Liver (tissue), 9 donors: ENCODE data around the gene IL11RA. TPM values are rescaled to one million over a fixed set of nuclear protein-coding genes. Genes with fewer than 3 reads are reported as not detected.
A peak's percentile ranks its signal among the peaks of the same experiment; 100 is the strongest.

Experiments used
- DNase-seq: peaks from one replicate; pipeline ENCODE4 v3.0.0-alpha.2; 2017; ENCODE audit warnings: low spot score
- H3K27ac ChIP-seq, 2 donors: one replicate each; pipeline ENCODE4 v1.7.0; 2013; ENCODE audit warnings: inconsistent platforms in 2 of 2, low read length in 2 of 2, control low read depth in 1 of 2, low read depth in 1 of 2, mild to moderate bottlenecking in 1 of 2
- H3K27me3 ChIP-seq, 4 donors: one replicate each; pipeline versions ENCODE4 v1.6.1 to v1.7.0; 2013; ENCODE audit warnings: low read length in 3 of 4, inconsistent platforms in 1 of 4, mild to moderate bottlenecking in 1 of 4, moderate library complexity in 1 of 4; ENCODE audit not compliant: control insufficient read depth in 4 of 4, insufficient read depth in 4 of 4
- H3K36me3 ChIP-seq, 4 donors: one replicate each; pipeline versions ENCODE4 v1.6.1 to v1.7.0; 2013; ENCODE audit warnings: low read length in 3 of 4, mild to moderate bottlenecking in 3 of 4, low read depth in 1 of 4, moderate library complexity in 1 of 4; ENCODE audit not compliant: control insufficient read depth in 4 of 4, insufficient read depth in 3 of 4
- H3K4me1 ChIP-seq, 4 donors: one replicate each; pipeline versions ENCODE4 v1.6.1 to v1.7.0; 2013; ENCODE audit warnings: low read length in 3 of 4, mild to moderate bottlenecking in 3 of 4, moderate library complexity in 1 of 4; ENCODE audit not compliant: control insufficient read depth in 4 of 4, insufficient read depth in 4 of 4
- H3K4me3 ChIP-seq, 3 donors: one replicate each; pipeline versions ENCODE4 v1.6.1 to v1.7.0; 2013; ENCODE audit warnings: low read length in 3 of 3, control low read depth in 1 of 3, low read depth in 1 of 3, mild to moderate bottlenecking in 1 of 3
- H3K9ac ChIP-seq, 2 donors: one replicate each; pipeline ENCODE4 v1.7.0; 2013; ENCODE audit warnings: low read length in 2 of 2, mild to moderate bottlenecking in 2 of 2, moderate library complexity in 2 of 2, control low read depth in 1 of 2, low read depth in 1 of 2
- H3K9me3 ChIP-seq, 4 donors: one replicate each; pipeline versions ENCODE4 v1.6.1 to v1.7.0; 2013; ENCODE audit warnings: low read length in 3 of 4; ENCODE audit not compliant: control insufficient read depth in 4 of 4
- CTCF ChIP-seq: fragments of 150-350 bp; IDR thresholded peaks from 2 replicates; pipeline ENCODE4 v1.5.1; 2017; ENCODE audit warnings: improper control_type of control experiment, low read depth, low read length; ENCODE audit not compliant: missing input control
- EGR1 ChIP-seq, 2 donors: IDR thresholded peaks; 2 replicates each; pipeline ENCODE4 v1.6.1; 2016 to 2018; ENCODE audit warnings: antibody characterized with exemption in 2 of 2, low read depth in 2 of 2
- FOXA1 ChIP-seq: IDR thresholded peaks from 2 replicates; pipeline ENCODE4 v1.6.1; 2016; ENCODE audit warnings: antibody characterized with exemption
- HNF4A ChIP-seq, 2 donors: conservative IDR thresholded peaks; 2 replicates each; pipeline ENCODE4 v1.6.1; 2016; ENCODE audit warnings: antibody characterized with exemption in 2 of 2, mild to moderate bottlenecking in 2 of 2
- HNF4G ChIP-seq: IDR thresholded peaks from 2 replicates; pipeline ENCODE4 v1.6.1; 2016; ENCODE audit warnings: antibody characterized with exemption
- RAD21 ChIP-seq, 2 donors: IDR thresholded peaks; 2 replicates each; pipeline ENCODE4 v1.6.1; 2016; ENCODE audit warnings: antibody characterized with exemption in 2 of 2, mild to moderate bottlenecking in 2 of 2
- REST ChIP-seq: IDR thresholded peaks from 2 replicates; pipeline ENCODE4 v1.6.1; 2016; ENCODE audit warnings: antibody characterized with exemption, mild to moderate bottlenecking
- RXRA ChIP-seq, 2 donors: IDR thresholded peaks; 2 replicates each; pipeline ENCODE4 v1.6.1; 2017 to 2018; ENCODE audit warnings: antibody characterized with exemption in 2 of 2, mild to moderate bottlenecking in 1 of 2
- WGBS: extraction: QIAGEN DNeasy Blood & Tissue Kit; methylation state at CpG from one replicate; pipeline ENCODE4 v1.1.7; 2013; 5-methylcytosine and 5-hydroxymethylcytosine counted together
- polyA plus RNA-seq, 2 donors: library from polyadenylated mRNA; stranded (reverse) in 1 of 2; unstranded in 1 of 2; fragments of 200-250 nt in 1 of 2; fragments of >200 nt in 1 of 2; fragmentation: Nextera tagmentation in 1 of 2; extraction: Ambion mirVana in 1 of 2; gene quantifications; one replicate each; pipeline versions ENCODE4 v1.2.1 to v1.2.3, GENCODE V29; 2013 to 2015
- total RNA-seq, 2 donors: library from RNA; depleted of rRNA; stranded (reverse); fragments of >200 nt; gene quantifications; one replicate each; pipeline ENCODE4 v1.2.3, GENCODE V29; 2014
- donor health status: healthy.
- donor health status: healthy.
- donor health status: healthy.
- donor health status: healthy.
- donor health status: healthy.

Gene IL11RA
- total and polyA plus RNA-seq, 4 donors, result 10.0 to 35.3 (median 14.7) TPM

- WGBS, result 41% methylated on average over 5 of the region's 5 CpGs
- H3K4me3 ChIP-seq, result no peak overlapping the region
- H3K27ac ChIP-seq, result peak overlapping the region; percentile 58 to 80
Observed at GRCh38 chr9:34650816-34651215, 1.2 kb upstream of the IL11RA start.

GRCh38 chr9:34651321-34651720, 664 bp upstream of the IL11RA start:
- peaks cover 0 to 15% (median 10%) of the 10 kb centered on the region in 4 donors for H3K36me3 ChIP-seq
- WGBS, result 32% methylated on average over 4 of the region's 4 CpGs
- H3K9ac ChIP-seq, result peak overlapping the region; percentile 56 to 87
- peaks cover 14 to 76% (median 68%) of the 10 kb centered on the region in 4 donors for H3K4me1 ChIP-seq
- peak overlapping the region; percentile 58 to 80 for H3K27ac ChIP-seq
- no peaks in the 10 kb centered on the region for H3K9me3 ChIP-seq
- no peak for TF ChIP-seq FOXA1
- H3K4me3 ChIP-seq, result peak overlapping the region; percentile 30 to 70 (median 50)
- DNase-seq, result no peak
- H3K27me3 ChIP-seq, result no peaks in the 10 kb centered on the region

More at GRCh38 chr9:34650816-34651215, 1.2 kb upstream of the IL11RA start:
- H3K4me1 ChIP-seq, result peaks cover 14 to 81% (median 73%) of the 10 kb centered on the region in 4 donors
- peaks cover 0 to 15% (median 10%) of the 10 kb centered on the region in 4 donors for H3K36me3 ChIP-seq
- DNase-seq, result peak; percentile 66
- TF ChIP-seq HNF4A (conservative IDR thresholded peaks at IDR 0.05) (peak in 1 of 2 donors; percentile 20), RAD21 (IDR thresholded peaks at IDR 0.05) (no peak), RXRA (IDR thresholded peaks at IDR 0.05) (peak in 1 of 2 donors; percentile 14)
- H3K27me3 ChIP-seq, result no peaks in the 10 kb centered on the region
- no peaks in the 10 kb centered on the region for H3K9me3 ChIP-seq
- no peak overlapping the region for H3K9ac ChIP-seq

GRCh38 chr9:34652602-34653000, 616 bp downstream of the IL11RA start:
- no peak overlapping the region for H3K9ac ChIP-seq
- DNase-seq, result no peak

More at GRCh38 chr9:34652602-34653000, 616 bp downstream of the IL11RA start:
- no peak for TF ChIP-seq CTCF
- TF ChIP-seq EGR1 (IDR thresholded peaks at IDR 0.05; ENCODE audit: low read depth in 2 of 2), result no peak
- TF ChIP-seq RXRA (IDR thresholded peaks at IDR 0.05), result no peak
- TF ChIP-seq HNF4G, result no peak
- no peak for TF ChIP-seq REST
- TF ChIP-seq RAD21 (IDR thresholded peaks at IDR 0.05), result no peak
- WGBS, result 38% methylated on average over 5 of the region's 5 CpGs
- Histone ChIP-seq H3K9me3 (no peaks in the 10 kb centered on the region), H3K4me1 (peaks cover 14 to 65% (median 59%) of the 10 kb centered on the region in 4 donors), H3K27me3 (no peaks in the 10 kb centered on the region), H3K27ac (peak overlapping the region; percentile 58 to 80), H3K4me3 (no peak overlapping the region), H3K36me3 (peaks cover 0 to 15% (median 10%) of the 10 kb centered on the region in 4 donors)
